Colon (tissue), 2 donors: ENCODE data around the gene TMEM240.
"Not testable (repeated sequence)": the region's sequence is repeated elsewhere in the genome, so short reads cannot be mapped to it uniquely, and the experiment has no call there.

Source experiments
- FAIRE-seq: peaks from 2 replicates; lab custom pipeline; 2012; peaks lifted over from hg19 to GRCh38; lab: Jason Lieb, UNC
- donor health status: control.
- donor health status: control.

TMEM240 gene

GRCh38 chr1:1556961-1557360, 16.5 kb upstream of the TMEM240 start:
- FAIRE-seq, result not testable (repeated sequence)

- no peak for FAIRE-seq
These were observed 16.1 kb upstream of the TMEM240 start for GRCh38 chr1:1556505-1556904.

- FAIRE-seq, result no peak
These were observed 14.8 kb upstream of the TMEM240 start for GRCh38 chr1:1554926-1555915.

GRCh38 chr1:1554550-1554925, 14.1 kb upstream of the TMEM240 start:
- FAIRE-seq, result no peak

GRCh38 chr1:1553821-1554494, 13.5 kb upstream of the TMEM240 start:
- FAIRE-seq, result no peak

- FAIRE-seq, result no peak
These were observed 11.8 kb upstream of the TMEM240 start for GRCh38 chr1:1552263-1552639.

- FAIRE-seq, result no peak
These were observed 11.3 kb upstream of the TMEM240 start for GRCh38 chr1:1551524-1552262.

GRCh38 chr1:1550591-1551432, 10.4 kb upstream of the TMEM240 start:
- no peak for FAIRE-seq

- no peak for FAIRE-seq
These were observed 9.7 kb upstream of the TMEM240 start for GRCh38 chr1:1550087-1550486.

- FAIRE-seq, result no peak
These were observed 8.2 kb upstream of the TMEM240 start for GRCh38 chr1:1548591-1548990.

- FAIRE-seq, result no peak
These were observed 7.1 kb upstream of the TMEM240 start for GRCh38 chr1:1547476-1547875.

- FAIRE-seq, result no peak
These were observed 6.6 kb upstream of the TMEM240 start for GRCh38 chr1:1547011-1547410.

GRCh38 chr1:1545946-1546737, 5.7 kb upstream of the TMEM240 start:
- no peak for FAIRE-seq

GRCh38 chr1:1544544-1544943, 4.1 kb upstream of the TMEM240 start:
- no peak for FAIRE-seq

- FAIRE-seq, result no peak
These were observed 3.3 kb upstream of the TMEM240 start for GRCh38 chr1:1543706-1544099.

GRCh38 chr1:1542766-1543705, 2.6 kb upstream of the TMEM240 start:
- FAIRE-seq, result no peak

GRCh38 chr1:1541956-1542765, 1.7 kb upstream of the TMEM240 start:
- no peak for FAIRE-seq

GRCh38 chr1:1540818-1541628, 599 bp upstream of the TMEM240 start:
- no peak for FAIRE-seq
